Lower lobe of right lung (tissue), 2 donors: ENCODE results near the gene HPGDS. TPM values are rescaled to one million over a fixed set of nuclear protein-coding genes. Genes with fewer than 3 reads are reported as not detected.
"Not testable (repeated sequence)": the region's sequence is repeated elsewhere in the genome, so short reads cannot be mapped to it uniquely, and the experiment has no call there.

Source experiments
- ATAC-seq, 2 donors: fragments of 200-7000 bp; cut with Tn5 transposase; one replicate each; pipeline ENCODE4 v1.9.1; 2020 to 2022; ENCODE audit warnings: mild to moderate bottlenecking in 2 of 2, moderate library complexity in 2 of 2
- DNase-seq: peaks from one replicate; pipeline ENCODE4 v3.0.0-alpha.2; 2020
- H3K27ac ChIP-seq: fragments of 200-600 bp; one replicate; pipeline ENCODE4 v1.8.0; 2022
- H3K27me3 ChIP-seq: fragments of 200-600 bp; one replicate; pipeline ENCODE4 v1.8.0; 2022; ENCODE audit warnings: low read depth
- H3K36me3 ChIP-seq: fragments of 200-600 bp; one replicate; pipeline ENCODE4 v1.8.0; 2022; ENCODE audit warnings: mild to moderate bottlenecking
- H3K4me1 ChIP-seq: fragments of 200-600 bp; one replicate; pipeline ENCODE4 v1.8.0; 2022
- H3K4me3 ChIP-seq: fragments of 200-600 bp; one replicate; pipeline ENCODE4 v1.8.0; 2022; ENCODE audit warnings: mild to moderate bottlenecking
- H3K9me3 ChIP-seq: fragments of 200-600 bp; one replicate; pipeline ENCODE4 v1.8.0; 2022
- intact Hi-C: fragments of 100-400 bp; cut with DNase I; formaldehyde crosslinking; loops from one replicate; pipeline ENCODE4 v1.11.0; 2022
- total RNA-seq: library from RNA; stranded (reverse); fragmentation: NEBNext Ultra II Directional; extraction: Animal tissue kit (Norgen Biotek cat#: 25700); gene quantifications from one replicate; pipeline ENCODE4 v1.2.1, GENCODE V29; 2021
- TF ChIP-seq, protein P1 (sequence below): fragments of 200-600 bp; IDR thresholded peaks from one replicate; pipeline ENCODE4 v1.8.0; 2022; ENCODE audit warnings: antibody characterized with exemption, mild to moderate bottlenecking
- donor health status: DM: no; HTN: yes; CAD: no; lungs with severe emphysema.

HPGDS gene
- total RNA-seq, 1 donor from 2014 or later: 12.5 TPM

- no peak for DNase-seq
- intact Hi-C loops: no loop called here
Observed at GRCh38 chr4:94298725-94299252, 43.8 kb downstream of the HPGDS start.

GRCh38 chr4:94295473-94295872 is 47.2 kb downstream of the HPGDS start:
- ATAC-seq, H3K36me3 ChIP-seq, H3K4me3 ChIP-seq, H3K27me3 ChIP-seq, H3K4me1 ChIP-seq, H3K27ac ChIP-seq, DNase-seq, H3K9me3 ChIP-seq, intact Hi-C loops: not testable (repeated sequence)

More at GRCh38 chr4:94298725-94299252, 43.8 kb downstream of the HPGDS start:
- no peaks in the 10 kb centered on the region for H3K36me3 ChIP-seq
- H3K27me3 ChIP-seq: no peaks in the 10 kb centered on the region
- H3K4me1 ChIP-seq: no peaks in the 10 kb centered on the region
- no peak overlapping the region for H3K4me3 ChIP-seq
- no peaks in the 10 kb centered on the region for H3K9me3 ChIP-seq
- H3K27ac ChIP-seq: no peak overlapping the region
- ATAC-seq: no peak
- TF ChIP-seq, protein P1, sequence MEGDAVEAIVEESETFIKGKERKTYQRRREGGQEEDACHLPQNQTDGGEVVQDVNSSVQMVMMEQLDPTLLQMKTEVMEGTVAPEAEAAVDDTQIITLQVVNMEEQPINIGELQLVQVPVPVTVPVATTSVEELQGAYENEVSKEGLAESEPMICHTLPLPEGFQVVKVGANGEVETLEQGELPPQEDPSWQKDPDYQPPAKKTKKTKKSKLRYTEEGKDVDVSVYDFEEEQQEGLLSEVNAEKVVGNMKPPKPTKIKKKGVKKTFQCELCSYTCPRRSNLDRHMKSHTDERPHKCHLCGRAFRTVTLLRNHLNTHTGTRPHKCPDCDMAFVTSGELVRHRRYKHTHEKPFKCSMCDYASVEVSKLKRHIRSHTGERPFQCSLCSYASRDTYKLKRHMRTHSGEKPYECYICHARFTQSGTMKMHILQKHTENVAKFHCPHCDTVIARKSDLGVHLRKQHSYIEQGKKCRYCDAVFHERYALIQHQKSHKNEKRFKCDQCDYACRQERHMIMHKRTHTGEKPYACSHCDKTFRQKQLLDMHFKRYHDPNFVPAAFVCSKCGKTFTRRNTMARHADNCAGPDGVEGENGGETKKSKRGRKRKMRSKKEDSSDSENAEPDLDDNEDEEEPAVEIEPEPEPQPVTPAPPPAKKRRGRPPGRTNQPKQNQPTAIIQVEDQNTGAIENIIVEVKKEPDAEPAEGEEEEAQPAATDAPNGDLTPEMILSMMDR: no peak

GRCh38 chr4:94293981-94294380 is 48.7 kb downstream of the HPGDS start:
- H3K9me3 ChIP-seq, H3K4me1 ChIP-seq, ATAC-seq, DNase-seq, H3K4me3 ChIP-seq, intact Hi-C loops, H3K27me3 ChIP-seq, H3K27ac ChIP-seq: not testable (repeated sequence)
- H3K36me3 ChIP-seq: peaks cover 22% of the 10 kb centered on the region

DNA sequence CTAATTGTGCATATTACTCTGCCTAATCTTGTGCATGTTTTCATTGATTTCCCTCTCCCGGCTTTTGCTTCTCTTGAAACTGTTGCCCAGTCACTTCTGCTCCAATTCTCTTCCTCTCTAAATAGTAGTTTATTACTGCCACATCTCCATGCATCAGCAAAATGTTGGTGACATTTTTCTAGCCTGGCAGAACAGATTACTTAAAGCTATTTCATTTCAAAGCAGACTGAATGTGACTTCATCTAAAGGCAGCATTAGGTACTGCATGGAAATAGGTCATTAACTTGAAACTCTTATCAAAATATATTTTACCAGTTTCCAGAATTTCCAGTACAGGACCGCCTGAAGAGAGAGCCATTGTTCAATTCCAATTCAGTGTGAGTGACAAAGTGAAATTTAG is 52.4 kb downstream of the HPGDS start:
- ATAC-seq (no peak), DNase-seq (no peak)
- TF ChIP-seq, protein P1: no peak
- Histone ChIP-seq H3K27me3 (no peaks in the 10 kb centered on the region), H3K36me3 (peaks cover 54% of the 10 kb centered on the region), H3K4me1 (no peaks in the 10 kb centered on the region), H3K4me3 (no peak overlapping the region), H3K9me3 (no peaks in the 10 kb centered on the region), H3K27ac (no peak overlapping the region)
- intact Hi-C loops: no loop called here

- Histone ChIP-seq H3K4me1 (no peaks in the 10 kb centered on the region), H3K9me3 (no peaks in the 10 kb centered on the region), H3K27ac (no peak overlapping the region), H3K4me3 (no peak overlapping the region), H3K36me3 (peaks cover 86% of the 10 kb centered on the region), H3K27me3 (no peaks in the 10 kb centered on the region)
- TF ChIP-seq, protein P1: no peak
- intact Hi-C loops: no loop called here
- ATAC-seq: no peak
- DNase-seq: no peak
Observed at GRCh38 chr4:94285666-94286065, 57.0 kb downstream of the HPGDS start.

GRCh38 chr4:94284889-94285288 is 57.7 kb downstream of the HPGDS start:
- no peak for ATAC-seq
- TF ChIP-seq, protein P1: no peak
- no peak for DNase-seq
- H3K4me3 ChIP-seq: no peak overlapping the region
- no peaks in the 10 kb centered on the region for H3K27me3 ChIP-seq
- H3K9me3 ChIP-seq: no peaks in the 10 kb centered on the region
- no peak overlapping the region for H3K27ac ChIP-seq
- no peaks in the 10 kb centered on the region for H3K4me1 ChIP-seq
- H3K36me3 ChIP-seq: peaks cover 90% of the 10 kb centered on the region
- intact Hi-C loops: no loop called here

GRCh38 chr4:94278781-94279180 is 63.9 kb downstream of the HPGDS start:
- no peak for ATAC-seq
- Histone ChIP-seq H3K4me1 (no peaks in the 10 kb centered on the region), H3K4me3 (no peak overlapping the region), H3K27ac (no peak overlapping the region), H3K9me3 (no peaks in the 10 kb centered on the region), H3K27me3 (no peaks in the 10 kb centered on the region), H3K36me3 (peaks cover 93% of the 10 kb centered on the region)
- DNase-seq: no peak
- intact Hi-C loops: no loop called here
- TF ChIP-seq, protein P1: no peak
